ENCODE data around the gene SBK1.
"Not testable (repeated sequence)": the region's sequence is repeated elsewhere in the genome, so short reads cannot be mapped to it uniquely, and the experiment has no call there.

SBK1 gene

GRCh38 chr16:28309811-28310311 lies 17.5 kb downstream of the SBK1 start:
- no peak for DNase-seq

- DNase-seq, result no peak
Measured at GRCh38 chr16:28310796-28311195, 18.5 kb downstream of the SBK1 start.

- DNase-seq, result no peak
Measured at GRCh38 chr16:28311413-28311812, 19.1 kb downstream of the SBK1 start.

- DNase-seq, result no peak
Measured at GRCh38 chr16:28311913-28312312, 19.6 kb downstream of the SBK1 start.

GRCh38 chr16:28312327-28312726 lies 20.0 kb downstream of the SBK1 start:
- DNase-seq, result no peak

- DNase-seq, result no peak
Measured at GRCh38 chr16:28313587-28313986, 21.3 kb downstream of the SBK1 start.

GRCh38 chr16:28316054-28316453 lies 23.7 kb downstream of the SBK1 start:
- DNase-seq, result no peak

GRCh38 chr16:28317040-28317880 lies 24.9 kb downstream of the SBK1 start:
- peak; percentile 5 to 14 for DNase-seq

- no peak for DNase-seq
Measured at GRCh38 chr16:28318042-28318744, 25.9 kb downstream of the SBK1 start.

GRCh38 chr16:28319476-28320022 lies 27.2 kb downstream of the SBK1 start:
- no peak for DNase-seq

- no peak for DNase-seq
Measured at GRCh38 chr16:28320023-28320561, 27.8 kb downstream of the SBK1 start.

GRCh38 chr16:28320741-28321140 lies 28.4 kb downstream of the SBK1 start:
- no peak for DNase-seq

- DNase-seq, result peak; percentile 4 to 19
Measured at GRCh38 chr16:28321700-28322411, 29.5 kb downstream of the SBK1 start.

- DNase-seq, result no peak
Measured at GRCh38 chr16:28324235-28324886, 32.0 kb downstream of the SBK1 start.

GRCh38 chr16:28324887-28325279 lies 32.6 kb downstream of the SBK1 start:
- DNase-seq, result no peak

- DNase-seq, result peak; percentile 25 to 46
Measured at GRCh38 chr16:28326881-28327610, 34.7 kb downstream of the SBK1 start.

- DNase-seq, result not testable (repeated sequence)
Measured at GRCh38 chr16:28330232-28330631, 37.9 kb downstream of the SBK1 start.

GRCh38 chr16:28330981-28331380 lies 38.7 kb downstream of the SBK1 start:
- DNase-seq, result not testable (repeated sequence)

- not testable (repeated sequence) for DNase-seq
Measured at GRCh38 chr16:28332632-28333031, 40.3 kb downstream of the SBK1 start.

GRCh38 chr16:28335678-28336077 lies 43.4 kb downstream of the SBK1 start:
- DNase-seq, result not testable (repeated sequence)

- not testable (repeated sequence) for DNase-seq
Measured at GRCh38 chr16:28336940-28337710, 44.8 kb downstream of the SBK1 start.
